Lower leg skin (tissue), 4 donors: Measurements from ENCODE around the gene FAM107B. TPM values are rescaled to one million over a fixed set of nuclear protein-coding genes. Genes with fewer than 3 reads are reported as not detected.

ENCODE experiments used
- DNase-seq, 2 donors: peaks; one replicate each; pipeline ENCODE4 v3.0.0-alpha.2; 2019; ENCODE audit warnings: low spot score in 2 of 2
- H3K4me3 ChIP-seq: fragments of 200-600 bp; sonication (generic); 2 replicates; pipeline ENCODE4 v1.5.1; 2017; ENCODE audit warnings: mild to moderate bottlenecking, low read depth; ENCODE audit not compliant: poor library complexity, severe bottlenecking
- POLR2A ChIP-seq, 2 donors: fragments of 450-650 bp; IDR thresholded peaks; one replicate each; pipeline ENCODE4 v1.6.1; 2016 to 2017; ENCODE audit warnings: antibody characterized with exemption in 2 of 2, mild to moderate bottlenecking in 1 of 2, moderate library complexity in 1 of 2
- WGBS, 2 donors: methylation state at CpG; one replicate each; pipeline ENCODE4 v1.1.5; 2018; 5-methylcytosine and 5-hydroxymethylcytosine counted together
- intact Hi-C: fragments of 100-400 bp; cut with DNase I; formaldehyde crosslinking; loops from one replicate; pipeline ENCODE4 v1.15.0; 2023; ENCODE audit warnings: low total_unique reads
- total RNA-seq, 4 donors: library from RNA; depleted of rRNA; stranded (reverse); fragments of >200 nt; gene quantifications; one replicate each; pipeline ENCODE4 v1.1.0, GENCODE V29; 2016
- TF ChIP-seq, protein P1 (sequence below), 3 donors: fragments of 450-650 bp; IDR thresholded peaks; one replicate each; pipeline ENCODE4 v1.5.1; 2016; ENCODE audit warnings: antibody characterized with exemption in 3 of 3, mild to moderate bottlenecking in 3 of 3, moderate library complexity in 2 of 3

The FAM107B gene
- total RNA-seq, 4 donors from 2014 or later = 28.3 to 52.7 (median 31.0) TPM

DNA sequence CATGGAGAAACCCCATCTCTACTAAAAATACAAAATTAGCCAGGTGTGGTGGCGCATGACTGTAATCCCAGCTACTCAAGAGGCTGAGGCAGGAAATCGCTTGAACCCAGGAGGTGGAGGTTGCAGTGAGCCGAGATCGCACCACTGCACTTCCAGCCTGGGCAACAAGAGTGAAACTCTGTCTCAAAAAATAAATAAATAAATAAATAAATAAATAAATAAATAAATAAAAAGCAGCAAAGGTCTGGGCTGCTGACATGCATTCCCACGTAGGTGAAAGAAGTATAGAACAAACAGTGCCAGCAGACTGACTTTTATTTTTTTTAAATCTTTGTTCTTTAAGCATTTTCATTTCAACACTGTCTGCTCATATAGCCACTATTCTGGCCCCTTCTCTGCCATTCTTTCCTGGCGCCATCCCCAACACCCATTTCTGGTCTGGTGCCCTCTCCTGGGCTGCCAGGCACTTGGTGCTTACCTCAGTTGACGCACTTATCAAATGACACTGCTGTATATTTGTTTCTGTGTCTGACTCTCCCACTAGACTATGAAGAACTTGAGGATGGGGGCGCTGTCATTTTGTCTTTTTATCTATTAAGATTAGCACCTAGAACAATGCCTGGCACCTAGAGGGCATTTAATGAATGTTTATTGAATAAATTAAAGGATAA lies 15.6 kb downstream of the FAM107B start:
- TF ChIP-seq POLR2A (IDR thresholded peaks at IDR 0.05) = no peak
- TF ChIP-seq, protein P1, sequence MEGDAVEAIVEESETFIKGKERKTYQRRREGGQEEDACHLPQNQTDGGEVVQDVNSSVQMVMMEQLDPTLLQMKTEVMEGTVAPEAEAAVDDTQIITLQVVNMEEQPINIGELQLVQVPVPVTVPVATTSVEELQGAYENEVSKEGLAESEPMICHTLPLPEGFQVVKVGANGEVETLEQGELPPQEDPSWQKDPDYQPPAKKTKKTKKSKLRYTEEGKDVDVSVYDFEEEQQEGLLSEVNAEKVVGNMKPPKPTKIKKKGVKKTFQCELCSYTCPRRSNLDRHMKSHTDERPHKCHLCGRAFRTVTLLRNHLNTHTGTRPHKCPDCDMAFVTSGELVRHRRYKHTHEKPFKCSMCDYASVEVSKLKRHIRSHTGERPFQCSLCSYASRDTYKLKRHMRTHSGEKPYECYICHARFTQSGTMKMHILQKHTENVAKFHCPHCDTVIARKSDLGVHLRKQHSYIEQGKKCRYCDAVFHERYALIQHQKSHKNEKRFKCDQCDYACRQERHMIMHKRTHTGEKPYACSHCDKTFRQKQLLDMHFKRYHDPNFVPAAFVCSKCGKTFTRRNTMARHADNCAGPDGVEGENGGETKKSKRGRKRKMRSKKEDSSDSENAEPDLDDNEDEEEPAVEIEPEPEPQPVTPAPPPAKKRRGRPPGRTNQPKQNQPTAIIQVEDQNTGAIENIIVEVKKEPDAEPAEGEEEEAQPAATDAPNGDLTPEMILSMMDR (IDR thresholded peaks at IDR 0.05) = no peak
- intact Hi-C loops = no loop called here
- no peak for DNase-seq
- WGBS, 2 donors = 89 to 94% methylated on average over 8 of the region's 8 CpGs
- no peak overlapping the region for H3K4me3 ChIP-seq

DNA sequence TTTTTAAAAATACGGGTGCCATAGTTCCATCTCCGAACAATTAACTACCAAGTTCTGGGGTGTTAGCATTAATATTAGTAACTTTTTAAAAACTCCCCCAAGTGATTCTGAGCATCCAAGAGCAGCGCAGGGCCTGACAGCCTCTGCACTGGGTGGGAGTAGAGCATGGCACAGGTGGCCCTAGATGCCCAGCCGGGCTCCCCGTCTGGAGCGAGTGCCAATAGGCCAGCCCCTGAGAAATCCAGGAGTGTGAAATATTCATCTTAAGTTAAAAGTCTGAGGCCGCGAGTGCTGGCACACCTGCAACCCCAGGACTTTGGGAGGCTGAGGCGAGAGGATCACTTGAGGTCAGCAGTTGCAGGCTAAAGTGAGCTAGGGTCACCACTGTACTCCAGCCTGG lies 16.2 kb downstream of the FAM107B start:
- WGBS, 2 donors = 92 to 96% methylated on average over 9 of the region's 9 CpGs

GRCh38 chr10:14757986-14758385 lies 16.7 kb downstream of the FAM107B start:
- TF ChIP-seq, protein P1 (IDR thresholded peaks at IDR 0.05) = no peak
- no peak for TF ChIP-seq POLR2A (IDR thresholded peaks at IDR 0.05)
- no peak for DNase-seq
- intact Hi-C loops = no loop called here
- 83 to 89% methylated on average over 7 of the region's 7 CpGs for WGBS, 2 donors
- no peak overlapping the region for H3K4me3 ChIP-seq

More for the DNA sequence above, 16.2 kb downstream of the FAM107B start:
- no peak for TF ChIP-seq POLR2A (IDR thresholded peaks at IDR 0.05)
- TF ChIP-seq, protein P1 (IDR thresholded peaks at IDR 0.05) = no peak
- no peak for DNase-seq
- no peak overlapping the region for H3K4me3 ChIP-seq
- intact Hi-C loops = no loop called here

DNA sequence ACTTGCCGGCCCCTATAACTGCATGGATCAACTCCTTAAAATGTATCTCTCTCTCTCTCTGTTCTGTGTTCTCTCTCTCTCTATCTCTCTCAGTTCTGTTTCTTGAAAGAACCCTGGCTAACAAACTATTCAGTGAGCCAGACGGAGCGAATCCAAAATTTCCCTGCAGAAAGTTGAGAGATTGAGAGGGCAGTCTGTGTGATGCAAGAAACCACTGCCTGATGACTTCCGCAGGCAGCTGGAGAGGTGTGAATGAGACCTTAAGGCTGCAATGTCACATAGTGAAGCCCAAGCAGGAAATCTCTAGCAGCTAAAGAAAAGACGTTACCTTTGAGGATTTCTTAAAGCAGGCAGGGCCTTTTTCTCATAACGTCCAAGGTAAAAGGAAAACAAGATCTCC lies 17.3 kb downstream of the FAM107B start:
- intact Hi-C loops = no loop called here
- no peak for DNase-seq
- no peak overlapping the region for H3K4me3 ChIP-seq
- 81 to 92% methylated on average over 6 of the region's 6 CpGs for WGBS, 2 donors
- TF ChIP-seq, protein P1 (IDR thresholded peaks at IDR 0.05) = no peak
- no peak for TF ChIP-seq POLR2A (IDR thresholded peaks at IDR 0.05)

- H3K4me3 ChIP-seq = no peak overlapping the region
- TF ChIP-seq, protein P1 (IDR thresholded peaks at IDR 0.05) = no peak
- TF ChIP-seq POLR2A (IDR thresholded peaks at IDR 0.05) = no peak
- DNase-seq = no peak
- intact Hi-C loops = no loop called here
- 59 to 69% methylated on average over 1 of the region's 1 CpG for WGBS, 2 donors
These were observed 21.3 kb downstream of the FAM107B start for GRCh38 chr10:14753441-14753840.

GRCh38 chr10:14751921-14752320 lies 22.8 kb downstream of the FAM107B start:
- intact Hi-C loops = no loop called here
- TF ChIP-seq, protein P1 (IDR thresholded peaks at IDR 0.05) = no peak
- TF ChIP-seq POLR2A (IDR thresholded peaks at IDR 0.05) = no peak
- DNase-seq = peak; percentile 63 to 91
- H3K4me3 ChIP-seq = no peak overlapping the region
- WGBS, 2 donors = 23 to 40% methylated on average over 1 of the region's 1 CpG
